Measurements from ENCODE around the gene PHTF2.

Gene PHTF2

DNA sequence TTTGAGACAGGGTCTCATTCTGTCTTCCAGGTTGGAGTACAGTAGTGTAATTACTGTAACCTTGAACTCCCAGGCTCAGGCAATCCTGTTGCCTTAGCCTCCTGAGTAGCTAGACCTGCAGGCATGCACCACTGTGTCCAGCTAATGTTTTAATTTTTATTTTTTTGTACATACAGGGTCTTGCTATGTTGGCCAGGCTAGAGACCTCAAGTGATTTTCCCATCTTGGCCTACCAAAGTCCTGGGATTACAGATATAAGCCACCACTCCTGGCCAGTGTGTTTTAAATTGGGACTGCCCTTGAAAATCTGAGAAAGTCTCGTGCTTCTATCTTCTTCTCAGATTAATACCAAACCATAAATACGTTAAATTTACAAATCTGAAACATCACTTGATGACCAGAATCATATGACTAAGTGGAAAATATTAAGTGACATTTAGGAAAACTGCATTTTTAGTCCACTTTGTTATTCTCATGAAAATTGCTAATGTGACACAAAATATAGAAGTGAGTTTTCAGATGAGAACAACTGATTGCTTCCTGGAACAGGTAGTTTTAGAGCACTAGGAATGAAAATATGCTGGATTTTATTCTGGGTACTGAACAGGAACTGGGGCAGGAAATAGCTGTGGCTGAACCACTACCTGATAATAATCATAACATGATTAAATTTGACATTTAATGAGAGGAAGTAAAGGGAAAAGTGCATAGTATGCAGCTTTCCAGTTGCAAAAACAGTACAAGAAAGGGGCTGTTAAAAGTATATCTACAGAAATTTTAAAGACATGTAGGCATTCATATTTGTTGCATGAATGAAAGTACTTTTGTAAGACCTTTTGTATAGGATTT is 4.2 kb downstream of the PHTF2 start:
- peaks cover 86% of the 10 kb centered on the region for H3K79me2 ChIP-seq (ENCODE audit: insufficient read depth, low read length)

DNA sequence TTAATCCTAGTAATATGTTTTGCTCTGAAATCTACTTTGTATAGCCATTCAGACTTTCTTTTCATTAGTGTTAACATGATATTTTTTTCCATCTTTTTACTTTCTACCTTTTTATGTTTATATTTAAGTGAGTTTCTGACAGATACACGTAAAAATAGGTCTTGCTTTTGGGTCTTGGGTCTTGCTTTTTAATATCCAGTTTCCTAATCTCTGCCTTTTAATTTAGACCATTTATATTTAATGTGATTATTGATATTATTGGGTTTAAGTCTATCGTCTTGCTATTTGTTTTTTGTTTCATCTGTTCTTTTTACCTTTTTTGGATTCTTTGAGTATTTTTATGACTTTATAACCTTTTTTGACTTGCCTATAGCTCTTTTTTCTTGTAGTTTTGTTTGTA is 7.9 kb downstream of the PHTF2 start:
- no peaks in the 10 kb centered on the region for H3K9me2 ChIP-seq (ENCODE audit: low read depth, low read length)
- no peak overlapping the region for H2AFZ ChIP-seq (ENCODE audit: low read length)
- H3K9me3 ChIP-seq (ENCODE audit: low read length), result peaks cover 36% of the 10 kb centered on the region
- H3K4me2 ChIP-seq (ENCODE audit: low read length), result no peak overlapping the region
- H3K27me3 ChIP-seq (ENCODE audit: insufficient read depth, low read length), result no peaks in the 10 kb centered on the region
- no peaks in the 10 kb centered on the region for H3F3A ChIP-seq (ENCODE audit: insufficient read depth, low read length)
- H3K27ac ChIP-seq (ENCODE audit: low read depth, low read length, poor library complexity, severe bottlenecking), result no peak overlapping the region
- TF ChIP-seq EZH2 (IDR thresholded peaks at IDR 0.05; ENCODE audit: borderline replicate concordance, low read length), result no peak
- TF ChIP-seq, protein P1, sequence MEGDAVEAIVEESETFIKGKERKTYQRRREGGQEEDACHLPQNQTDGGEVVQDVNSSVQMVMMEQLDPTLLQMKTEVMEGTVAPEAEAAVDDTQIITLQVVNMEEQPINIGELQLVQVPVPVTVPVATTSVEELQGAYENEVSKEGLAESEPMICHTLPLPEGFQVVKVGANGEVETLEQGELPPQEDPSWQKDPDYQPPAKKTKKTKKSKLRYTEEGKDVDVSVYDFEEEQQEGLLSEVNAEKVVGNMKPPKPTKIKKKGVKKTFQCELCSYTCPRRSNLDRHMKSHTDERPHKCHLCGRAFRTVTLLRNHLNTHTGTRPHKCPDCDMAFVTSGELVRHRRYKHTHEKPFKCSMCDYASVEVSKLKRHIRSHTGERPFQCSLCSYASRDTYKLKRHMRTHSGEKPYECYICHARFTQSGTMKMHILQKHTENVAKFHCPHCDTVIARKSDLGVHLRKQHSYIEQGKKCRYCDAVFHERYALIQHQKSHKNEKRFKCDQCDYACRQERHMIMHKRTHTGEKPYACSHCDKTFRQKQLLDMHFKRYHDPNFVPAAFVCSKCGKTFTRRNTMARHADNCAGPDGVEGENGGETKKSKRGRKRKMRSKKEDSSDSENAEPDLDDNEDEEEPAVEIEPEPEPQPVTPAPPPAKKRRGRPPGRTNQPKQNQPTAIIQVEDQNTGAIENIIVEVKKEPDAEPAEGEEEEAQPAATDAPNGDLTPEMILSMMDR (IDR thresholded peaks at IDR 0.05; ENCODE audit: low read length), result no peak
- no peak overlapping the region for H3K4me3 ChIP-seq (ENCODE audit: low read depth, low read length, poor library complexity, severe bottlenecking)
- no peak overlapping the region for H3K9ac ChIP-seq (ENCODE audit: low read length)
- H3K36me3 ChIP-seq (ENCODE audit: insufficient read depth, low read length), result peaks cover 8% of the 10 kb centered on the region; the same call in 1 of the 2 replicates
- 0 out of 2 replicates have a peak, but pooled peaks cover 3% of the 10 kb centered on the region for H4K20me1 ChIP-seq (ENCODE audit: insufficient read depth, low read length)
- H3K79me2 ChIP-seq (ENCODE audit: insufficient read depth, low read length), result peaks cover 99% of the 10 kb centered on the region
- peaks cover 14% of the 10 kb centered on the region for H3K4me1 ChIP-seq (ENCODE audit: insufficient read depth, low read length, severe bottlenecking)

More for the DNA sequence above, 4.2 kb downstream of the PHTF2 start:
- Histone ChIP-seq H3K27me3 (ENCODE audit: insufficient read depth, low read length) (no peaks in the 10 kb centered on the region), H4K20me1 (ENCODE audit: insufficient read depth, low read length) (0 out of 2 replicates have a peak, but pooled peaks cover 3% of the 10 kb centered on the region), H3K36me3 (ENCODE audit: insufficient read depth, low read length) (no peaks in the 10 kb centered on the region; the same call in 1 of the 2 replicates), H3K27ac (ENCODE audit: low read depth, low read length, poor library complexity, severe bottlenecking) (peak overlapping the region; percentile 2), H3K4me2 (ENCODE audit: low read length) (no peak overlapping the region), H3K9me3 (ENCODE audit: low read length) (peaks cover 25% of the 10 kb centered on the region), H3K4me3 (ENCODE audit: low read depth, low read length, poor library complexity, severe bottlenecking) (no peak overlapping the region), H3F3A (ENCODE audit: insufficient read depth, low read length) (no peaks in the 10 kb centered on the region), H3K9me2 (ENCODE audit: low read depth, low read length) (no peaks in the 10 kb centered on the region), H3K4me1 (ENCODE audit: insufficient read depth, low read length, severe bottlenecking) (peaks cover 31% of the 10 kb centered on the region), H3K9ac (ENCODE audit: low read length) (no peak overlapping the region), H2AFZ (ENCODE audit: low read length) (no peak overlapping the region)
- TF ChIP-seq, protein P1 (IDR thresholded peaks at IDR 0.05; ENCODE audit: low read length), result no peak
- TF ChIP-seq EZH2 (IDR thresholded peaks at IDR 0.05; ENCODE audit: borderline replicate concordance, low read length), result no peak

DNA sequence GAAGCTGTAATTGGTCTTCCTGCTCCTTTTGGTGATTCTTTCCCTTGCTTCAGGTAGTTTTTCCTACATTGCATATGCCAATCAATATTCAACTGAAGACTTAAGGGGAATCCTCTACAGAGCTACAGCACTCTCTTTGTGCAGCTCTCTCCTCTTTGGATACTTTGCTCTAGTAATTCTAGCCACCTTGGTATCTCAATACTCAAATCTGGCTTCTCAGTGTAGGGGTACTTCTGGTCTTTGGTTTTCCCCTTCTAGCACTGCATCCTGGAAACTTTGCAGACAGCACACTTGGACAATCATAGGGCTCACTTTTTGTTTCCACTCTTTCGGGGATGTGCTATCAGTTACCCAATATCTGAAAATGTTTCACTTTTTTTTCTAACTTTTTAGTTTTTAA is 9.9 kb downstream of the PHTF2 start:
- Histone ChIP-seq H3K79me2 (ENCODE audit: insufficient read depth, low read length) (peaks cover 98% of the 10 kb centered on the region), H3K4me3 (ENCODE audit: low read depth, low read length, poor library complexity, severe bottlenecking) (no peak overlapping the region)

More for the DNA sequence above, 9.9 kb downstream of the PHTF2 start:
- H3K4me2 ChIP-seq (ENCODE audit: low read length), result no peak overlapping the region
- H3K9ac ChIP-seq (ENCODE audit: low read length), result no peak overlapping the region
- no peaks in the 10 kb centered on the region for H3K27me3 ChIP-seq (ENCODE audit: insufficient read depth, low read length)
- no peaks in the 10 kb centered on the region for H3K4me1 ChIP-seq (ENCODE audit: insufficient read depth, low read length, severe bottlenecking)
- peaks cover 36% of the 10 kb centered on the region for H3K9me3 ChIP-seq (ENCODE audit: low read length)
- H3K9me2 ChIP-seq (ENCODE audit: low read depth, low read length), result no peaks in the 10 kb centered on the region
- H2AFZ ChIP-seq (ENCODE audit: low read length), result no peak overlapping the region
- TF ChIP-seq, protein P1 (IDR thresholded peaks at IDR 0.05; ENCODE audit: low read length), result no peak
- TF ChIP-seq EZH2 (IDR thresholded peaks at IDR 0.05; ENCODE audit: borderline replicate concordance, low read length), result no peak
- H4K20me1 ChIP-seq (ENCODE audit: insufficient read depth, low read length), result 0 out of 2 replicates have a peak, but pooled peaks cover 3% of the 10 kb centered on the region
- no peaks in the 10 kb centered on the region for H3F3A ChIP-seq (ENCODE audit: insufficient read depth, low read length)
- peaks cover 13% of the 10 kb centered on the region; the same call in 1 of the 2 replicates for H3K36me3 ChIP-seq (ENCODE audit: insufficient read depth, low read length)
- no peak overlapping the region for H3K27ac ChIP-seq (ENCODE audit: low read depth, low read length, poor library complexity, severe bottlenecking)
